ENCODE measurements around the gene IL32. TPM values are rescaled to one million over a fixed set of nuclear protein-coding genes. Genes with fewer than 3 reads are reported as not detected.

Gene IL32
- total and polyA plus RNA-seq, 2 donors (not counting 1 experiment from before 2014, with no cell fraction given), result 2.0 to 2.3 TPM

DNA sequence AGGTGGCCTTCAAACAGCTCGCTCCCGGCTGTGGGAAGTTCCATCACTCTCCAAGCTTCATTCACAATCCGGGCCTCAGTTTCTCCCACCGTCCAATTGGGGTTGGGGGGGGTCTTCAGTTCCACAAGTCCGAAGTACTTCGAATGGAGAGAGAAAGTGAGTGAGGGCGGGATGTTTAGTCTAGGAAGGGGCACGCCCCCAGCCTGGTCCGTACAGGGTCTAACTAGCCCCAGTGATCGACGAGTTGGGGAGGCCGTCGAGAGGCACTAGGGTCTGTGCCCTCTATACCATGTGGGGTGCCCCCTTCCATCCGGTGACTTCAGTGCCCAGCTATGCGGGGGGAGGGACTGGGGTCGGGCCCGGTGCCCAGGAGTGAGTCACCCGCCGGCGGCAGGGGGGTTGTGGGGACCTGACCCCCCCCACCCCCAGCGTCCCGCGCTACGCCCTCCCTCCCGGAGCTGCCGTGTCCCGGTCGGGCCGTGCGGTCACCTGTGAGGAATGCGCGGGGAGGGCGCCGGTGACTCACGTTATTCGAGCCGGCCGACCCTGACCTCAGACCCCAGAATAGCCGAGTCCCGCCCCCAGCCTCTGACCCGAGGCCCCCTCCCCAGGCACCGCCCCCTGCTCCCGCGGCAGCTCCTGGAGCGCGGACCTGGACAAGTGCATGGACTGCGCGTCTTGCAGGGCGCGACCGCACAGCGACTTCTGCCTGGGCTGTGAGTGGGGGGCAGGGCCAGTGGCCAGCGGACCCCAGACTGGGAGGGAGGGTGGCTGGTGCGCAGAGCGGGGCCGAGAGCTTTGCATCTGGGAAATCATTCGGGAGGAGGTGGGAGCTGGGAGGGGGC lies 44.6 kb upstream of the IL32 start:
- Histone ChIP-seq H3K27ac (ENCODE audit: low read length in 2 of 2) (no peak overlapping the region), H3K4me2 (replicated peaks; ENCODE audit: low read depth, low read length, poor library complexity, severe bottlenecking) (peak overlapping the region; percentile 82), H3K9me3 (ENCODE audit: control extremely low read depth in 1 of 3, control insufficient read depth in 2 of 3, insufficient read depth in 1 of 3, low read length in 2 of 3) (peaks cover 0 to 4% (median 0%) of the 10 kb centered on the region in 3 donors), H3K79me2 (ENCODE audit: control insufficient read depth, insufficient read depth, low read length) (peaks cover 8% of the 10 kb centered on the region), H3K9ac (ENCODE audit: low read length) (peak overlapping the region; percentile 70), H3K4me1 (ENCODE audit: control insufficient read depth in 2 of 2, insufficient read depth in 2 of 2, low read length in 2 of 2) (peaks cover 37 to 54% of the 10 kb centered on the region in 2 donors), H3K4me3 (ENCODE audit: control extremely low read depth in 1 of 5, extremely low read depth in 1 of 5, insufficient read depth in 1 of 5, low read depth in 2 of 5, low read length in 4 of 5) (peak overlapping the region; percentile 48 to 68 (median 59)), H3K27me3 (replicated peaks in 1 of 4; ENCODE audit: control extremely low read depth in 1 of 4, control insufficient read depth in 3 of 4, insufficient read depth in 4 of 4, low read length in 3 of 4) (peaks cover 0 to 19% (median 8%) of the 10 kb centered on the region in 4 experiments), H4K20me1 (ENCODE audit: control insufficient read depth, insufficient read depth, low read length, poor library complexity, severe bottlenecking) (peaks cover 11% of the 10 kb centered on the region), H3K36me3 (replicated peaks in 1 of 2; ENCODE audit: control extremely low read depth in 1 of 2, control insufficient read depth in 1 of 2, extremely low read depth in 1 of 2, insufficient read depth in 2 of 2, low read length in 1 of 2) (peaks cover 0 to 3% of the 10 kb centered on the region in 2 experiments), H2AFZ (ENCODE audit: insufficient read depth, low read depth, low read length, poor library complexity, severe bottlenecking) (peak overlapping the region; percentile 58)
- intact Hi-C loops (cut with micrococcal nuclease), result loop anchor here (1.0 to 10.0 kb wide), 9 partner anchors 7 to 1716 kb away; partner anchors contain the start of genes PAQR4, SRRM2, UBE2I and ZNF174
- Mint-ChIP-seq H3K9me3 (ENCODE audit: insufficient read depth) (no peaks in the 10 kb centered on the region), H3K4me1 (peaks cover 44% of the 10 kb centered on the region), H3K4me3 (peak overlapping the region; percentile 90), H3K27me3 (peaks cover 9% of the 10 kb centered on the region), H3K27ac (peak overlapping the region; percentile 88)
- CTCF ChIA-PET, result interaction anchor here (1.5 to 6.9 kb wide), 5 partner anchors 8 to 109 kb away, joined by 5 to 61 read pairs (median 18); no protein-coding TSS in a partner anchor
- ATAC-seq (ENCODE audit: low read depth) (no peak), DNase-seq (no peak)
- no peak for TF ChIP-seq CTCF (IDR thresholded peaks at IDR 0.05)
- no peak for TF ChIP-seq EZH2 (IDR thresholded peaks at IDR 0.05; ENCODE audit: borderline replicate concordance, insufficient read depth, low read depth, low read length, poor library complexity, severe bottlenecking)
- POLR2A ChIA-PET, result interaction anchor here (0.6 to 1.4 kb wide), 4 partner anchors 15 to 138 kb away, joined by 4 to 5 read pairs (median 4); no protein-coding TSS in a partner anchor
- WGBS (ENCODE audit: insufficient coverage), result 2% methylated on average over 50 of the region's 57 CpGs
